Ishikawa (cell line): ENCODE data around the gene SLC17A9.

Source experiments
- CEBPB ChIP-seq: IDR thresholded peaks from 2 replicates; pipeline ENCODE4 v1.6.1; 2012
- CREB1 ChIP-seq: IDR thresholded peaks from 2 replicates; pipeline ENCODE4 v1.6.1; 2012; ENCODE audit warnings: low read depth
- EGR1 ChIP-seq: IDR thresholded peaks from 2 replicates; pipeline ENCODE4 v1.6.1; 2012
- EP300 ChIP-seq: IDR thresholded peaks from 2 replicates; pipeline ENCODE4 v1.6.1; 2012; ENCODE audit warnings: borderline replicate concordance
- FOXM1 ChIP-seq: IDR thresholded peaks from 2 replicates; pipeline ENCODE4 v1.6.1; 2012; ENCODE audit warnings: low read depth, borderline replicate concordance
- NFIC ChIP-seq: IDR thresholded peaks from 2 replicates; pipeline ENCODE4 v1.6.1; 2012
- RAD21 ChIP-seq: IDR thresholded peaks from 2 replicates; pipeline ENCODE4 v1.6.1; 2012; ENCODE audit warnings: low read depth
- TAF1 ChIP-seq: IDR thresholded peaks from 2 replicates; pipeline ENCODE4 v1.6.1; 2012; ENCODE audit warnings: low read depth, mild to moderate bottlenecking
- TCF12 ChIP-seq: IDR thresholded peaks from 2 replicates; pipeline ENCODE4 v1.6.1; 2012; ENCODE audit warnings: low read depth
- TEAD4 ChIP-seq: IDR thresholded peaks from 2 replicates; pipeline ENCODE4 v1.6.1; 2012
- ZBTB7A ChIP-seq: IDR thresholded peaks from 2 replicates; pipeline ENCODE4 v1.6.1; 2012; ENCODE audit warnings: low read depth
- TF ChIP-seq, protein P1 (sequence below): IDR thresholded peaks from 2 replicates; pipeline ENCODE4 v1.6.1; 2012; ENCODE audit warnings: low read depth, mild to moderate bottlenecking
- TF ChIP-seq, protein P2 (sequence below): IDR thresholded peaks from 2 replicates; pipeline ENCODE4 v1.6.1; 2012
- TF ChIP-seq, protein P3 (sequence below): IDR thresholded peaks from 2 replicates; pipeline ENCODE4 v1.6.1; 2012

Gene SLC17A9

DNA sequence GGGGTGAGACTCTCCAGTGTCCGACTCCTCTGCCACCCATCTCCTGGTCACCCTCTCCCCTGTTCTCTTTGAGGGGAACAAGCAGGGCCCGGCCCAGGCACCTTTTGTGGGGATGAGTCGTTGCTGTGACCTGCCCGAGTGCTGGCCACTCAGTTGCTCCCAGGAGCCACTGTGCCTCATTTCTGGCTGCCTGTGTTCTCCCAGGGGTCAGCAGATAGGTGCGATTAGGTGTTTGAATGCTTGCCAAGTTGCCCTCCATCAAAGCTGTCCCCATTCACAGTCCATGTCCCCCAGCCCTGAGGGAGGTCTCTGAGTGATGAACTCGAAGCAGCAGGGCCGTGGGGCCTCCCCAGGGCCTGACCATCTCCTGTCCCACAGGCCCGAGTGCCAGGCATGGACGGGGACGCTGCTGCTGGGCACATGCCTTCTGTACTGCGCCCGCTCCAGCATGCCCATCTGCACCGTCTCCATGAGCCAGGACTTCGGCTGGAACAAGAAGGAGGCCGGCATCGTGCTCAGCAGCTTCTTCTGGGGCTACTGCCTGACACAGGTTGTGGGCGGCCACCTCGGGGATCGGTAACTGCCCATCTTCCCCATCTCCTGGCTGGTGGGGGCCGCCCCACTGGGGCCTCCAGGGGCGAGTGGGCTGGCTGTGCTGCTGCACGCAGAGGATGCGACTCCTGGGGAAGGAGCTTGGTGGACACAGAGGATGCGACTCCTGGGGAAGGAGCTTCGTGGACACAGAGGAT, 4.1 kb downstream of the SLC17A9 start:
- no peak for TF ChIP-seq TCF12
- TF ChIP-seq RAD21: no peak
- no peak for TF ChIP-seq NFIC
- TF ChIP-seq, protein P1, sequence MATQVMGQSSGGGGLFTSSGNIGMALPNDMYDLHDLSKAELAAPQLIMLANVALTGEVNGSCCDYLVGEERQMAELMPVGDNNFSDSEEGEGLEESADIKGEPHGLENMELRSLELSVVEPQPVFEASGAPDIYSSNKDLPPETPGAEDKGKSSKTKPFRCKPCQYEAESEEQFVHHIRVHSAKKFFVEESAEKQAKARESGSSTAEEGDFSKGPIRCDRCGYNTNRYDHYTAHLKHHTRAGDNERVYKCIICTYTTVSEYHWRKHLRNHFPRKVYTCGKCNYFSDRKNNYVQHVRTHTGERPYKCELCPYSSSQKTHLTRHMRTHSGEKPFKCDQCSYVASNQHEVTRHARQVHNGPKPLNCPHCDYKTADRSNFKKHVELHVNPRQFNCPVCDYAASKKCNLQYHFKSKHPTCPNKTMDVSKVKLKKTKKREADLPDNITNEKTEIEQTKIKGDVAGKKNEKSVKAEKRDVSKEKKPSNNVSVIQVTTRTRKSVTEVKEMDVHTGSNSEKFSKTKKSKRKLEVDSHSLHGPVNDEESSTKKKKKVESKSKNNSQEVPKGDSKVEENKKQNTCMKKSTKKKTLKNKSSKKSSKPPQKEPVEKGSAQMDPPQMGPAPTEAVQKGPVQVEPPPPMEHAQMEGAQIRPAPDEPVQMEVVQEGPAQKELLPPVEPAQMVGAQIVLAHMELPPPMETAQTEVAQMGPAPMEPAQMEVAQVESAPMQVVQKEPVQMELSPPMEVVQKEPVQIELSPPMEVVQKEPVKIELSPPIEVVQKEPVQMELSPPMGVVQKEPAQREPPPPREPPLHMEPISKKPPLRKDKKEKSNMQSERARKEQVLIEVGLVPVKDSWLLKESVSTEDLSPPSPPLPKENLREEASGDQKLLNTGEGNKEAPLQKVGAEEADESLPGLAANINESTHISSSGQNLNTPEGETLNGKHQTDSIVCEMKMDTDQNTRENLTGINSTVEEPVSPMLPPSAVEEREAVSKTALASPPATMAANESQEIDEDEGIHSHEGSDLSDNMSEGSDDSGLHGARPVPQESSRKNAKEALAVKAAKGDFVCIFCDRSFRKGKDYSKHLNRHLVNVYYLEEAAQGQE: no peak
- no peak for TF ChIP-seq TAF1
- no peak for TF ChIP-seq TEAD4
- TF ChIP-seq EP300: no peak
- TF ChIP-seq EGR1: no peak

DNA sequence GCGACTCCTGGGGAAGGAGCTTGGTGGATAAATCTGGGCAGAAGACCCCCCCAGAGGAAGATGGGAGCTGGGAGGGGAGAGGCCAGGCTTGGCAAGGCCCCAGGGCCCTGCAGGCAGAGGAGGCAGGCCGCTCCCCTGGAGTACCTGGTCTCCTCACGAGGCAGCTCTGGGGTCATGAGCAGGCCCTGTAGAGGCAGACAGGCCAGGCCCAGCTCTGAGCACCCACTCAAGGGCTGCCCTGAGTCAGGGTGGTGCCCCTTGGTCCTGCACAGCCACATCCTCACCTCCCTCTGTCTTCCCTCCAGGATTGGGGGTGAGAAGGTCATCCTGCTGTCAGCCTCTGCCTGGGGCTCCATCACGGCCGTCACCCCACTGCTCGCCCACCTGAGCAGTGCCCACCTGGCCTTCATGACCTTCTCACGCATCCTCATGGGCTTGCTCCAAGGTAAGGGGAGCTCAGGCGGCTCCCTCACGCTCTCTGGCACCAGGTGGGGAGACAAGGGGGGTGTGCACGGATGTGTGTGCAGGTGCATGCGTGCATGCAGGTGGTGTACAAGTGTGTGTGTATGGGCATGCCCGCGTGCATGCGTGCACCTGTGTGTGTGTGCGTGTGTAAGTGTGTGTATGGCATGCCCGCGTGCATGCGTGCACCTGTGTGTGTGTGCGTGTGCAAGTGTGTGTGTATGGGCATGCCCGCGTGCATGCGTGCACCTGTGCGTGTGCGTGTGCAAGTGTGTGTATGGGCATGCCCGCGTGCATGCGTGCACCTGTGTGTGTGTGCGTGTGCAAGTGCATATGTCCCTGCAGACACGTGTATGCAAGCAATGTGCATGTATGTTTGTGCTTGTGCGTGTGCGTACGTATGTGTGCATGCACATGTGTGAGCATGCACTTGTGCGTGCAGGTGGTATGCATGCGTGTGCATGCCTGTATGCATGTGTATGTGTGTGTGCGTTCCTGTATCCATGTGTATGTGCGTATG, 4.9 kb downstream of the SLC17A9 start:
- no peak for TF ChIP-seq EGR1
- TF ChIP-seq, protein P2, sequence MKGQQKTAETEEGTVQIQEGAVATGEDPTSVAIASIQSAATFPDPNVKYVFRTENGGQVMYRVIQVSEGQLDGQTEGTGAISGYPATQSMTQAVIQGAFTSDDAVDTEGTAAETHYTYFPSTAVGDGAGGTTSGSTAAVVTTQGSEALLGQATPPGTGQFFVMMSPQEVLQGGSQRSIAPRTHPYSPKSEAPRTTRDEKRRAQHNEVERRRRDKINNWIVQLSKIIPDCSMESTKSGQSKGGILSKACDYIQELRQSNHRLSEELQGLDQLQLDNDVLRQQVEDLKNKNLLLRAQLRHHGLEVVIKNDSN: no peak
- no peak for TF ChIP-seq CREB1
- TF ChIP-seq EP300: no peak

DNA sequence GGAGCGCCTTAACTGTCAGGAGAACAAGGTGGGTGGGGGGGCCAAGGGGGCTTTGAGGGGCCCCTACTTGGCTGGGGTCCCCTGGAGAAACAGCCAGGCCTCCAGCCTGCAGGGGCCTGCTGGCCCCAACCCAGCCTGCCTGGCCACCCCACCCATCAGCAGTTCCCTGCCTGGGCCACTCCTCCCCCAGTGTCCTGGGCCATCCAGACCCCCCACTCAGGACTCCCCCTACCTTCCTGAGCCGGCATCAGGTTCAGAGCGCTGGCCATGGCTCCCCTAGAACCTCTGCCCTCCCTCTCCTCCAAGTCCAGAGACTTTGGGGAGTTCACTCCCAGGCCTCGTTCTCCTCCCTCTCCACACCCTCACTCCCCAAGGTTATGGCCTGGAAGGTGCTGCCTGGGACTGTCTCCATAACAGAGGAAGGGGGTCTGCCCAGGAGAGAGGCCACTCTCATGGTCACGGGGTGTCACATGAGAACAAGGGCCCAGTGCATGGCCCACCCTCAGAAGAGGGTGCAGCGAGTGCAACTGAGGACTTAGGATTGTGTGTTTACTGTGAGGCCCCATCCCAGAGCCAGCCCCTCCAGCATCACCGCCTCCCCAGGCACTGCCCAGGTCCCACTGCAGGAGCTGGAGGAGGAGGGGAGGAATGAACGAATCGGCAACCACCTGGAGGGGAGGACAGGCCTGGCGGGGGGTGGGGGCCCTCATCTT, 6.0 kb downstream of the SLC17A9 start:
- no peak for TF ChIP-seq ZBTB7A
- no peak for TF ChIP-seq TCF12
- TF ChIP-seq RAD21: no peak
- no peak for TF ChIP-seq TAF1
- TF ChIP-seq FOXM1: no peak
- TF ChIP-seq CREB1: no peak
- TF ChIP-seq EP300: no peak
- no peak for TF ChIP-seq CEBPB
- TF ChIP-seq EGR1: no peak
- TF ChIP-seq TEAD4: no peak
- TF ChIP-seq, protein P3, sequence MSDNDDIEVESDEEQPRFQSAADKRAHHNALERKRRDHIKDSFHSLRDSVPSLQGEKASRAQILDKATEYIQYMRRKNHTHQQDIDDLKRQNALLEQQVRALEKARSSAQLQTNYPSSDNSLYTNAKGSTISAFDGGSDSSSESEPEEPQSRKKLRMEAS: no peak

DNA sequence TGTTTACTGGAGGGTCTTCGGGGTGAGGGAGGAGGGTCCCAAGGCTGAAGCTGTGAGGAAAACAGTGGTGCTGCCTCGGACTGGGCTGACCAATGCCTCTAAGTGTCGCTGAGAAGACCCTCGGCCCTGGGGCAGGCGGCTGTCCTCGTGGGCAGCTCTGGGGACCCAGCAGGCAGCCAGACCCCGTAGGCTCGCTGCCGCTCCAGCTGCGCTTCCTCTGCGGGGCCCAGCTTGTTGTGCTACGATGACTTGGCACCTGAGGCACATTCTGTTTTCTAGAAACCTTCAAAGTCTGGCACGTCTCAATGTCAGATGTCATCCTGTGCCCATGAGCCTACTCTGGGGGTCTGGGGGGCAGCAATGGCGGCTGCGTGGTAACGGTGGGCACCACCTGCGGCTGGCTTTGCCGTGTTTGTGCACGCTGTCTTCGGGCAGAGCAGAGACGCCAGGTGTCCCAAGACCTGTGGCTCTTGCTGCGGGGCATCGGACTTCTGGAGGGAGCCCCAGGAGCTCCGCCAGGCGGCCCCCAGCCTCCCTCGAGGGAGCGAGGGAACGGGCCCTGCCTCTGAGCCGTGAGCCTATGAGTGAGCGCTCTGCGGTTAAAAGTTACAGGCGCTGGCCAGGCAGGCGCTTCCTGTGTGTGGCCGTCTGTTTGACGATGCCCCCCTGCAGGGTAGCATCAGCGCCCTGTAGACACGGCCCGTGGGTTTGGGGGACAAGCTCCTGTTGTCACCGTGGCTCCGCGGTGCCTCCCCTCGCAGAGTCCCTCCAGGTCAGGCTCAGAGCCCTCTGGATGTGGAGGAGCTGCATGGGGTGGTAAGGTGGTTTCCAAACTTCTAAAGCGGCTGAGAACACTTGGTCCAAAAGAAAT, 6.8 kb downstream of the SLC17A9 start:
- TF ChIP-seq, protein P3: no peak
- no peak for TF ChIP-seq TCF12
- no peak for TF ChIP-seq EGR1

DNA sequence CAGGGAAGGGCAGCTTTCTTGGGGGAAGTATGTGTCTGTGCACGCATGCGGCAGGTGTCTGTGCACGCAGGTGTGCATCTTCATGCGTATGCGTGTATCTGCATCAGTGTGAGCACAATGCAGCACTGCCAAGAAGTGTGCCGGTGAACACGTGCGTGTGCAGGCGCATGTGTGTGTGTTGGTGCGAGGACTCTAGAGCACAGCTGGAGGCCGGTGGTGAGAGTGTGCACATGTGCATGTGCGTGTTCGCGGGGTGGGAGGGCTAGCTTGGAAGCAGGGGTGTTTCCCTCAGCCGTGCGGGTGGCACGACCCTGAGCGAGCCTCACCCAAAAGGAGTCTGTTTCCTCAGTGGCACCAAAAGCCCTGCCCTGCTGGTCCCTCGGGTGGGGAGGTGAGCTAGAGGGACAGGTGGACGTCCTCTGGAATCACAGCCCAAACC, 7.5 kb downstream of the SLC17A9 start:
- TF ChIP-seq NFIC (no peak), TAF1 (no peak), RAD21 (no peak), TEAD4 (no peak), EGR1 (no peak), CEBPB (no peak), ZBTB7A (no peak), CREB1 (no peak)
- TF ChIP-seq, protein P2: no peak
- TF ChIP-seq, protein P3: no peak
- TF ChIP-seq, protein P1: no peak
